SJCRH30 (cell line): Measurements from ENCODE around the gene SPTAN1. TPM values are rescaled to one million over a fixed set of nuclear protein-coding genes. Genes with fewer than 3 reads are reported as not detected.

Source experiments
- DNase-seq, 2 experiments: peaks; one replicate each; pipeline ENCODE4 v3.0.0-alpha.2; 2015 to 2020
- H3K27ac ChIP-seq: fragments of 250-450 bp; sonication (Bioruptor Pico); 2 replicates; pipeline ENCODE4 v1.5.1; 2020; ENCODE audit warnings: mild to moderate bottlenecking, moderate library complexity
- H3K27me3 ChIP-seq: fragments of 250-450 bp; sonication (Bioruptor Pico); 2 replicates; pipeline ENCODE4 v1.5.1; 2020; ENCODE audit warnings: mild to moderate bottlenecking, moderate library complexity
- H3K36me3 ChIP-seq: fragments of 250-450 bp; sonication (Bioruptor Pico); 2 replicates; pipeline ENCODE4 v1.5.1; 2020; ENCODE audit warnings: mild to moderate bottlenecking, moderate library complexity
- H3K4me1 ChIP-seq: fragments of 250-450 bp; sonication (Bioruptor Pico); 2 replicates; pipeline ENCODE4 v1.5.1; 2020; ENCODE audit warnings: mild to moderate bottlenecking, moderate library complexity
- H3K4me3 ChIP-seq: fragments of 250-450 bp; sonication (Bioruptor Pico); 2 replicates; pipeline ENCODE4 v1.5.1; 2020; ENCODE audit warnings: mild to moderate bottlenecking, moderate library complexity
- H3K9me3 ChIP-seq: fragments of 250-450 bp; sonication (Bioruptor Pico); replicated peaks from 2 replicates; pipeline ENCODE4 v1.5.1; 2020; ENCODE audit warnings: mild to moderate bottlenecking, moderate library complexity
- total RNA-seq: library from RNA; depleted of rRNA; stranded (reverse); fragments of >200 nt; shearing (Covaris generic); gene quantifications from 2 replicates; pipeline ENCODE4 v1.2.3, GENCODE V29; 2014

SPTAN1 gene
- total RNA-seq, 1 experiment from 2014 or later = 155 TPM

DNA sequence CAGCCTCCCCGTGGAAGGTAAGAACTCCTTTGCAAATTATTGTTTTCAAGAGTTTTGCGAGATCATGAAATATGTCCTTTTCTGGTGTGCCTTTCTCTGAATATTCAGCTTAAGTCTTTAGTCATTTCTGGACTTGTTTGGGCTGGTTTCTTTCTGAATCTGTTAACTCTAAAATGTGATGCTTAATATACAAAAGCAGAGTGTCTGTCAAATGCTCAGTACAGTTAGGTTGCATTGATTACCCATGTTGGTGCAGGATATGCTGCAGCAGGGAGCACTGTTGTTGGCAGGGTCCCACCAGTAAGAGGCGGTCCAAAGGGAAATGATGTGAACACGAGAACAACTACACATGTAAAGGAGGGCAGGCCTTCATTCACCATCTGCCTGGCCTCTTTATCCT is 47.7 kb downstream of the SPTAN1 start:
- peaks cover 80% of the 10 kb centered on the region for H3K36me3 ChIP-seq
- no peak overlapping the region for H3K27ac ChIP-seq
- H3K4me1 ChIP-seq = no peaks in the 10 kb centered on the region
- no peaks in the 10 kb centered on the region for H3K27me3 ChIP-seq
- H3K4me3 ChIP-seq = no peak overlapping the region
- no peak for DNase-seq
- H3K9me3 ChIP-seq = no peaks in the 10 kb centered on the region

DNA sequence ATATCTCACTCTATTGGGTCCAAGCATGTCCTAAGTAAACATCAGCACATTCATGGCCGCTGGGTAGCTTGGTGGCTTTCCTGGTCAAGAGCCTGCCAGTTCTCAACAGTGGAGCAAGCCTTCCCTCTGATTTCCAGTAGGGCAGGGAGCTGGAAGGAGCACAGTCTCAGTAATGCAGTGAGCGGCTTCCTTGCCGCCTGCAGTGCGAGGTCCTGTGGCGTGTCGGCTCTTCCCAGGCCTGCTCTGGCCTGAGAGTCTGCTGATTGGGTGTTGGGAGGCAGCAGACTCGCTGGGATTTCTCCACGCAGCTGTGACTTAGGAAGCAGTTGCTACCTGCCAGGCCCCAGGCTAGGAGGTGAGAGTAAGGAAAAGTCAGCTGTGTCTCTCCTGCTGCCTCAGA is 51.3 kb downstream of the SPTAN1 start:
- Histone ChIP-seq H3K4me1 (no peaks in the 10 kb centered on the region), H3K9me3 (no peaks in the 10 kb centered on the region), H3K27me3 (no peaks in the 10 kb centered on the region), H3K36me3 (peaks cover 74% of the 10 kb centered on the region), H3K27ac (no peak overlapping the region), H3K4me3 (no peak overlapping the region)
- DNase-seq = no peak

DNA sequence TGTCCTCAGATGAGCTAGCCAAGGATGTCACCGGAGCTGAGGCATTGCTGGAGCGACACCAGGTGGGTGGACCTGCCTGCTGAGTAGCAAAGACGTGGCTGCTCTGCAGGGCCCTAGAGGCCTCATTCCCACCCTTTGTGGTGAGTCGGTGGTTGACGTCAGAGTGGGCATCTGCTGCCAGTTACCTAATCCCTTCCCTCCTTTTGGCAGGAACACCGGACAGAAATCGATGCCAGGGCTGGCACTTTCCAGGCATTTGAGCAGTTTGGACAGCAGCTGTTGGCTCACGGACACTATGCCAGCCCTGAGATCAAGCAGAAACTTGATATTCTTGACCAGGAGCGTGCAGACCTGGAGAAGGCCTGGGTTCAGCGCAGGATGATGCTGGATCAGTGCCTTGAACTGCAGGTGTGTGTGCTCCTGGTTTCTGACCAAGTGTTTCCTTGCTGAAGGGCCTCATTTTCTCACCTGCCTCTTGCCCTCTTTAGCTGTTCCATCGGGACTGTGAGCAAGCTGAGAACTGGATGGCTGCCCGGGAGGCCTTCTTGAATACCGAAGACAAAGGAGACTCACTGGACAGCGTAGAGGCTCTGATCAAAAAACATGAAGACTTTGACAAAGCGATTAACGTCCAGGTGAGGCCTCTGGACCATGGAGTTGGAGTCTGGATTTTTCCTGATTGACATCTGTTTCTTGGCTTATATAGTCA is 55.4 kb downstream of the SPTAN1 start:
- Histone ChIP-seq H3K27me3 (no peaks in the 10 kb centered on the region), H3K27ac (no peak overlapping the region), H3K36me3 (peaks cover 84% of the 10 kb centered on the region), H3K4me3 (no peak overlapping the region), H3K9me3 (no peaks in the 10 kb centered on the region), H3K4me1 (no peaks in the 10 kb centered on the region)
- DNase-seq = no peak

DNA sequence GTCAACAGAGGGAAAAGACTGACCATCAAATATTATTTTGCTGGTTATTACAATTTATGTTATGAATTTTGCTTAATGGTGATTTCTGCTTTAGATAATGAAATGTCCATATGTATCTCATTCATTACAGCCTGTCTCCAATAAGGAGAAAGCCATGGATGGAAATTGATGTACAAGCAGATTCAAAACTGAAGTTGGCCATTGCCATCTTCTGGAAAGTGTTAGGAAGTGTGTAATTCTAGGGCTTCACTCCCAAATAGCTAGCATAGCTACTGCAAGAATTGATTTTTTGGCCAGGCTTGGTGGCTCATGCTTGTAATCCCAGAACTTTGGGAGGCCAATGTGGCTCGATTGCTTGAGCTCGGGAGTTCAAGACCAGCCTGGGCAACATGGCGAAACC is 58.5 kb downstream of the SPTAN1 start:
- Histone ChIP-seq H3K27ac (no peak overlapping the region), H3K27me3 (no peaks in the 10 kb centered on the region), H3K9me3 (no peaks in the 10 kb centered on the region), H3K4me3 (no peak overlapping the region), H3K4me1 (no peaks in the 10 kb centered on the region), H3K36me3 (peaks cover 86% of the 10 kb centered on the region)
- DNase-seq = no peak

GRCh38 chr9:128611600-128612394 is 59.4 kb downstream of the SPTAN1 start:
- H3K4me1 ChIP-seq = no peaks in the 10 kb centered on the region
- H3K27me3 ChIP-seq = no peaks in the 10 kb centered on the region
- H3K9me3 ChIP-seq = no peaks in the 10 kb centered on the region
- DNase-seq = no peak
- no peak overlapping the region for H3K27ac ChIP-seq
- H3K4me3 ChIP-seq = no peak overlapping the region
- peaks cover 89% of the 10 kb centered on the region for H3K36me3 ChIP-seq

DNA sequence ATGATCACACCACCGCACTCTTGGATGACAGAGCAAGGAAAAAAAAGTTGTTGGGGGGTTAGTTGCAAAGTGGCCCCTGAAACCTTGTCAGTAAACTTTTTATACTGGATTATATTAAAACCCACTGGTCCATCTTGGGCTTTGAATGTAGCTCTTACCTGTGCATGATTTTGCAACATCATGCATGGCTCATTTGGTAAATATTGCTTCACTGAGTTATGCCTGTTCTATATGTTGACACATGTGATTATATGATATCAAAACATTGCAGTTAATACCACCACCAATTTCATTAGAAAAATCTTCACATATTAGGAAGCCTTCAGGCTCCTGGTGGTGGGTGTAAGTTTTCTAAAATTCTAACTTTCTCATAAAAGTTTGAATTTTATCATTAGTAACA is 62.3 kb downstream of the SPTAN1 start:
- Histone ChIP-seq H3K36me3 (peaks cover 91% of the 10 kb centered on the region), H3K4me3 (no peak overlapping the region), H3K9me3 (no peaks in the 10 kb centered on the region), H3K27me3 (no peaks in the 10 kb centered on the region), H3K27ac (no peak overlapping the region), H3K4me1 (no peaks in the 10 kb centered on the region)
- DNase-seq = no peak

DNA sequence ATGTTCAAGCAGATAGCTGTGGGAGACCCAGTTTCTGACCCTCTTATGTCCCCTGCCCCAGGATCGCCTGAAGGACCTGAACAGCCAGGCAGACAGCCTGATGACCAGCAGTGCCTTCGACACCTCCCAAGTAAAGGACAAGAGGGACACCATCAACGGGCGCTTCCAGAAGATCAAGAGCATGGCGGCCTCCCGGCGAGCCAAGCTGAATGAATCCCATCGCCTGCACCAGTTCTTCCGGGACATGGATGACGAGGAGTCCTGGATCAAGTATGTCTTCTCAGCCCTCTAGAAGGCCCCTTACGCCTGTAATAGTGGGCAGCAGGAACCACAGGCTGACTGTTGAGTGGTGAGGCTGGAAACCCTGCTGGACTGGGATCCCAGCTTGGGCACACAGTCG is 63.2 kb downstream of the SPTAN1 start:
- Histone ChIP-seq H3K9me3 (no peaks in the 10 kb centered on the region), H3K27ac (no peak overlapping the region), H3K27me3 (no peaks in the 10 kb centered on the region), H3K4me1 (no peaks in the 10 kb centered on the region), H3K4me3 (no peak overlapping the region), H3K36me3 (peaks cover 93% of the 10 kb centered on the region)
- DNase-seq = no peak

DNA sequence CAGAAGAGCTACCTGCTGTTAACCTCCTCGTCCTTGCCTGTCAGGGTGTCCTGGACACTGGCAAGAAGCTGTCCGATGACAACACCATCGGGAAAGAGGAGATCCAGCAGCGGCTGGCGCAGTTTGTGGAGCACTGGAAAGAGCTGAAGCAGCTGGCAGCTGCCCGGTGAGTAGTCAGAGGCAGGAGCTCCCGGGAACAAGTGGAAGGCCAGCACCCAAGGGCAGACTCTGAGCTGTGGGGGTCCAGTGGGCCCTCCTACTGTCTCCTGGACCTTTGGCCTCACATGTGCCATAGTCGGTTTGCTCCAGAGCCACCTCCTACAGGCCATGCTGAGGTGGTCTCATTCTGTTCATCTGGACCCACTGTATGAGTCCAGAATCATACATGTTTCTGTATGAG is 65.6 kb downstream of the SPTAN1 start:
- H3K4me3 ChIP-seq = no peak overlapping the region
- H3K27me3 ChIP-seq = no peaks in the 10 kb centered on the region
- H3K27ac ChIP-seq = no peak overlapping the region
- H3K9me3 ChIP-seq = no peaks in the 10 kb centered on the region
- H3K4me1 ChIP-seq = no peaks in the 10 kb centered on the region
- DNase-seq = no peak
- H3K36me3 ChIP-seq = peaks cover 94% of the 10 kb centered on the region

- no peak for DNase-seq
- H3K9me3 ChIP-seq = no peaks in the 10 kb centered on the region
- no peak overlapping the region for H3K27ac ChIP-seq
- no peaks in the 10 kb centered on the region for H3K27me3 ChIP-seq
- H3K4me1 ChIP-seq = no peaks in the 10 kb centered on the region
- H3K4me3 ChIP-seq = no peak overlapping the region
- H3K36me3 ChIP-seq = peaks cover 87% of the 10 kb centered on the region
These were observed 66.7 kb downstream of the SPTAN1 start for GRCh38 chr9:128619127-128619526.

GRCh38 chr9:128619779-128620178 is 67.4 kb downstream of the SPTAN1 start:
- Histone ChIP-seq H3K4me3 (no peak overlapping the region), H3K27ac (no peak overlapping the region), H3K36me3 (peaks cover 89% of the 10 kb centered on the region), H3K27me3 (no peaks in the 10 kb centered on the region), H3K4me1 (no peaks in the 10 kb centered on the region), H3K9me3 (no peaks in the 10 kb centered on the region)
- no peak for DNase-seq

DNA sequence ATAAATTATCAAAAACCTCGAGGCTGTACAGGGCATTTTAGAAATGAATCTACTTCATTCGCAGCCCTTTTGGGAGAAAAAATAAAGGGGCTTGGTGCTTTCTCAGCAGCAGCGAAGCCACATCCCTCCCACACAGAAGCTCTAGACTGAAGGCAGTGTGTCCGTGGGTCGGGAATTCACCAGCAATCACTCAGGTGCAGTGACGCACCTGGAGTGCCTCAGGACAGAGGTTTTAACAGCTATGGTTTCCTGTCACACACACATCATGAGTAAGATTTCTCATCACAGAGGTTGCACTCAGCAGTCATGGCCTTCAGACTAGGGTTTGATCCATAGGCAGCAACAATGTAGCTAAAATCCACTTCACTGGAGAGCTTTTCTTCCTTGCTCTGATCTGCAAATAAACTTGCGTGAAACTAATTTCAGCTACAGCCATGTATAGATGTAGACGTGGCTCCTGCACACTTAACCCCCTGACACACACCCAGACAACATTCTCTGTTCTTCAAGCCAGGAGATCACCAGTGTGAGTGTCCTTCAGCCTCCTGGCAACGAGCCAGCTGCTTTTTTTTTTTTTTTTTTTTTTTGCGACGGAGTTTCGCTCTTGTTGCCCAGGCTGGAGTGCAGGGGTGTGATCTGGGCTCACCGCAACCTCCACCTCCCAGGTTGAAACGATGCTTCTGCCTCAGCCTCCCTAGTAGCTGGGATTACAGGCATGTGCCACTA is 69.5 kb downstream of the SPTAN1 start:
- Histone ChIP-seq H3K27ac (no peak overlapping the region), H3K36me3 (peaks cover 84% of the 10 kb centered on the region)

GRCh38 chr9:128624566-128624965 is 72.2 kb downstream of the SPTAN1 start:
- Histone ChIP-seq H3K27ac (no peak overlapping the region), H3K9me3 (no peaks in the 10 kb centered on the region), H3K4me3 (no peak overlapping the region), H3K36me3 (peaks cover 82% of the 10 kb centered on the region), H3K27me3 (no peaks in the 10 kb centered on the region), H3K4me1 (no peaks in the 10 kb centered on the region)
- no peak for DNase-seq

More for the DNA sequence above, 69.5 kb downstream of the SPTAN1 start:
- H3K4me1 ChIP-seq = no peaks in the 10 kb centered on the region
- no peaks in the 10 kb centered on the region for H3K9me3 ChIP-seq
- no peaks in the 10 kb centered on the region for H3K27me3 ChIP-seq
- no peak overlapping the region for H3K4me3 ChIP-seq
- no peak for DNase-seq

- H3K9me3 ChIP-seq = no peaks in the 10 kb centered on the region
- DNase-seq = no peak
- H3K27ac ChIP-seq = no peak overlapping the region
- no peak overlapping the region for H3K4me3 ChIP-seq
- no peaks in the 10 kb centered on the region for H3K27me3 ChIP-seq
- no peaks in the 10 kb centered on the region for H3K4me1 ChIP-seq
- H3K36me3 ChIP-seq = peaks cover 74% of the 10 kb centered on the region
These were observed 73.2 kb downstream of the SPTAN1 start for GRCh38 chr9:128625391-128626146.

DNA sequence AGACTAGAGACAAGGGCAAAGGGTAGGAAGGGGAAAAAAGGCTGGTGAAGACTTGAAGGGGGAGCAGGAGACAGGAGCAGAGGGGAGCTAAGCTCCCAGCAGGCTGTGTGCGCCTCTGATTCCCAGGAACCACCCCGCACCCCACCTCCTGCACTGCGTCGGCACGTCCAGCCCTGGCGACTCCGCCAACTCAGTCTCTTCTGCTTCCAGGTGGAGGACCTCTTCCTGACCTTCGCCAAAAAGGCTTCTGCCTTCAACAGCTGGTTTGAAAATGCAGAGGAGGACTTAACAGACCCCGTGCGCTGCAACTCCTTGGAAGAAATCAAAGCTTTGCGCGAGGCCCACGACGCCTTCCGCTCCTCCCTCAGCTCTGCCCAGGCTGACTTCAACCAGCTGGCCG is 73.8 kb downstream of the SPTAN1 start:
- Histone ChIP-seq H3K27me3 (no peaks in the 10 kb centered on the region), H3K36me3 (peaks cover 74% of the 10 kb centered on the region), H3K4me3 (no peak overlapping the region), H3K9me3 (no peaks in the 10 kb centered on the region), H3K27ac (no peak overlapping the region), H3K4me1 (no peaks in the 10 kb centered on the region)
- no peak for DNase-seq
